ENCODE results near the gene ERICH6.

DNA sequence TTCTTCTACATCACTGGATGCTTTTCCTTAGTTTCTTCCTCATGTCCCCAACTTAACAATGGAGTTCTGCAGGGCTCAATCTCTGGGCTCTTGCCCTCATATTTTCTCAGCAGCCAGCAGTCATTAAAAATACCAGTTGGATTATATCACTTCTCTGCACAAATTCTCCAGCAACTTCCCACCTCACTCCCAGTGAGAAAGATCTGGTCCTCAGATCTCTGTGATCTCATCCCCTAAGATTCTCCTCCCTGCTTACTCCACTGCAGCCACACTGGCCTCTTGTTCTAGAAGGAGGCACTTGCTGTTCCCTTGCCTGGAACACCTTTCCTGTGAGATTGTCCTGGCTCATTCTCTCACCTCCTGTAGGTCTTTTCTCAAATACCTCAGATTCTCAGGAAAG is 6.1 kb downstream of the ERICH6 start:
- no peak for TF ChIP-seq CTCF (IDR thresholded peaks at IDR 0.05; ENCODE audit: low read depth, low read length)
- TF ChIP-seq EZH2phosphoT487 (IDR thresholded peaks at IDR 0.05; ENCODE audit: low read depth) = no peak

Data from OCI-LY3 (cell line).